Fibroblast of lung (primary cell): ENCODE results near the gene CDK1. TPM values are rescaled to one million over a fixed set of nuclear protein-coding genes. Genes with fewer than 3 reads are reported as not detected.

ENCODE experiments used
- DNase-seq, 2 donors: peaks; one replicate each; pipeline versions ENCODE4 v3.0.0 to v3.0.0-alpha.2; 2010; ENCODE audit warnings: low read depth in 2 of 2
- H2AFZ ChIP-seq: 2 replicates; pipeline ENCODE4 v1.5.1; 2012; ENCODE audit warnings: low read length, control low read depth, inconsistent platforms
- H3K27ac ChIP-seq: 2 replicates; pipeline ENCODE4 v1.5.1; 2011; ENCODE audit warnings: low read length, control low read depth; ENCODE audit not compliant: insufficient read depth
- H3K27me3 ChIP-seq: 2 replicates; pipeline ENCODE4 v1.5.1; 2011; ENCODE audit warnings: mild to moderate bottlenecking, low read length; ENCODE audit not compliant: control insufficient read depth, insufficient read depth
- H3K36me3 ChIP-seq: 2 replicates; pipeline ENCODE4 v1.5.1; 2011; ENCODE audit warnings: low read length; ENCODE audit not compliant: control insufficient read depth, insufficient read depth
- H3K4me1 ChIP-seq: 2 replicates; pipeline ENCODE4 v1.5.1; 2011; ENCODE audit warnings: low read length; ENCODE audit not compliant: control insufficient read depth, insufficient read depth; ENCODE audit errors: extremely low read depth
- H3K4me2 ChIP-seq: 2 replicates; pipeline ENCODE4 v1.5.1; 2011; ENCODE audit warnings: low read length, control low read depth; ENCODE audit not compliant: insufficient read depth; ENCODE audit errors: extremely low read depth
- H3K4me3 ChIP-seq, 4 experiments: fragments of 200-600 bp in 1 of 4; sonication (generic) in 1 of 4; replicated peaks in 1 of 4; 2 replicates each; pipeline ENCODE4 v1.5.1; 2011 to 2016; ENCODE audit warnings: low read length in 4 of 4, low read depth in 3 of 4, mild to moderate bottlenecking in 3 of 4, control low read depth in 2 of 4, inconsistent platforms in 1 of 4, mixed read lengths in 1 of 4; ENCODE audit not compliant: insufficient read depth in 1 of 4; ENCODE audit errors: control extremely low read depth in 1 of 4
- H3K79me2 ChIP-seq: 2 replicates; pipeline ENCODE4 v1.5.1; 2012; ENCODE audit warnings: mild to moderate bottlenecking, low read length, inconsistent platforms; ENCODE audit not compliant: control insufficient read depth, insufficient read depth
- H3K9ac ChIP-seq: 2 replicates; pipeline ENCODE4 v1.5.1; 2011; ENCODE audit warnings: mild to moderate bottlenecking, low read length, control low read depth; ENCODE audit not compliant: insufficient read depth
- H3K9me3 ChIP-seq: 2 replicates; pipeline ENCODE4 v1.5.1; 2012; ENCODE audit warnings: low read depth, low read length; ENCODE audit not compliant: control insufficient read depth, insufficient read depth
- H4K20me1 ChIP-seq: 2 replicates; pipeline ENCODE4 v1.5.1; 2011; ENCODE audit warnings: low read length; ENCODE audit not compliant: control insufficient read depth, insufficient read depth; ENCODE audit errors: extremely low read depth
- EZH2 ChIP-seq: IDR thresholded peaks from 2 replicates; pipeline ENCODE4 v1.5.1; 2012; ENCODE audit warnings: low read length, control low read depth, mild to moderate bottlenecking; ENCODE audit errors: missing control alignments
- polyA plus RNA-seq, 2 donors: library from polyadenylated mRNA; depleted of rRNA in 1 of 2; stranded (reverse) in 1 of 2; unstranded in 1 of 2; fragments of >200 nt; gene quantifications; 2 replicates each; pipeline ENCODE4 v1.2.1, GENCODE V29; 2011 to 2012; ENCODE audit warnings: missing spikeins in 1 of 2
- total RNA-seq: library from RNA; depleted of rRNA; stranded (reverse); fragments of >200 nt; gene quantifications from 2 replicates; pipeline ENCODE4 v1.2.1, GENCODE V29; 2014
- TF ChIP-seq, protein P1 (sequence below), 2 donors: IDR thresholded peaks in 1 of 2; conservative IDR thresholded peaks in 1 of 2; 1 replicate in 1 of 2; 2 replicates in 1 of 2; pipeline ENCODE4 v1.5.1; 2011 to 2012; ENCODE audit warnings: low read length in 2 of 2, control low read depth in 1 of 2, inconsistent platforms in 1 of 2, low read depth in 1 of 2, mild to moderate bottlenecking in 1 of 2

Gene CDK1
- total and polyA plus RNA-seq, 2 donors (not counting 1 experiment from before 2014, with no cell fraction given): 13.9 to 14.8 TPM

DNA sequence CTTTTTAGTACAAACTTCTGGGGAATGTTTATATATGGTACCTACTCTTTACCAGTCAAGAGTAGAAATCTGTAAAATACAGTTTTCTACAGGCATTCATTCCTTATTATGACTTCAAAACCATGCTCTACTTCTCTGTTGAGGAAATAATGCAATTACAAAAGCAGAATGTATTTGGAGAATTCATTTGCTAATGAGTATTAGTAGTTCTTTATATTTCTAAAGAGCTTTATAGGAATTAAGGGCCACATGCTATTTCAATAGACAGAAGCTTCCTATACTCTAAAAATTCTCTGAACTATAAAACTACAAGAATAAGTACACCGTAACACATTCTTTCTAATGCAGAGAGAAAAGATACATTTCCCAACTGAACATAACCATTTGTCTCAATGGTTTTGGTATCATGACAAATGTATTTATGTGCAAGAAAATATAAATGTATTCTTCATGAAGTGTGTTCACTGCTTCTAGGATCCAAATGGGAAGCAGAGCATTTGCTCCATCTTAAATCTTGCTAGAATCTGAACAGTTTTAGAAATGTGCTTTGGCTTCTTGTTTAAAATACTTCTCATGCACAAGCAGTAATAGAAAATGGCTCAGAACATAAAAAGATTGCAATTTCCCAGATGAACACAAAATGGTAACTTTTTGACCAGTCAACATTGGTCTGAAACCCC is 21.8 kb downstream of the CDK1 start:
- Histone ChIP-seq H3K4me1 (peaks cover 6% of the 10 kb centered on the region), H3K27me3 (no peaks in the 10 kb centered on the region), H3K27ac (no peak overlapping the region), H3K4me3 (no peak overlapping the region), H3K36me3 (no peaks in the 10 kb centered on the region), H3K9ac (no peak overlapping the region), H3K9me3 (no peaks in the 10 kb centered on the region), H2AFZ (no peak overlapping the region), H4K20me1 (no peaks in the 10 kb centered on the region), H3K4me2 (no peak overlapping the region), H3K79me2 (no peaks in the 10 kb centered on the region)
- DNase-seq: no peak
- TF ChIP-seq, protein P1, sequence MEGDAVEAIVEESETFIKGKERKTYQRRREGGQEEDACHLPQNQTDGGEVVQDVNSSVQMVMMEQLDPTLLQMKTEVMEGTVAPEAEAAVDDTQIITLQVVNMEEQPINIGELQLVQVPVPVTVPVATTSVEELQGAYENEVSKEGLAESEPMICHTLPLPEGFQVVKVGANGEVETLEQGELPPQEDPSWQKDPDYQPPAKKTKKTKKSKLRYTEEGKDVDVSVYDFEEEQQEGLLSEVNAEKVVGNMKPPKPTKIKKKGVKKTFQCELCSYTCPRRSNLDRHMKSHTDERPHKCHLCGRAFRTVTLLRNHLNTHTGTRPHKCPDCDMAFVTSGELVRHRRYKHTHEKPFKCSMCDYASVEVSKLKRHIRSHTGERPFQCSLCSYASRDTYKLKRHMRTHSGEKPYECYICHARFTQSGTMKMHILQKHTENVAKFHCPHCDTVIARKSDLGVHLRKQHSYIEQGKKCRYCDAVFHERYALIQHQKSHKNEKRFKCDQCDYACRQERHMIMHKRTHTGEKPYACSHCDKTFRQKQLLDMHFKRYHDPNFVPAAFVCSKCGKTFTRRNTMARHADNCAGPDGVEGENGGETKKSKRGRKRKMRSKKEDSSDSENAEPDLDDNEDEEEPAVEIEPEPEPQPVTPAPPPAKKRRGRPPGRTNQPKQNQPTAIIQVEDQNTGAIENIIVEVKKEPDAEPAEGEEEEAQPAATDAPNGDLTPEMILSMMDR (conservative IDR thresholded peaks at IDR 0.05 in 1 of 2, IDR thresholded peaks at IDR 0.05 in 1 of 2; ENCODE audit: low read depth in 1 of 2, low read length in 2 of 2): no peak
- TF ChIP-seq EZH2: no peak

GRCh38 chr10:60800918-60801317 is 22.6 kb downstream of the CDK1 start:
- no peak overlapping the region for H3K4me3 ChIP-seq
- no peaks in the 10 kb centered on the region for H3K9me3 ChIP-seq
- H3K9ac ChIP-seq: no peak overlapping the region

DNA sequence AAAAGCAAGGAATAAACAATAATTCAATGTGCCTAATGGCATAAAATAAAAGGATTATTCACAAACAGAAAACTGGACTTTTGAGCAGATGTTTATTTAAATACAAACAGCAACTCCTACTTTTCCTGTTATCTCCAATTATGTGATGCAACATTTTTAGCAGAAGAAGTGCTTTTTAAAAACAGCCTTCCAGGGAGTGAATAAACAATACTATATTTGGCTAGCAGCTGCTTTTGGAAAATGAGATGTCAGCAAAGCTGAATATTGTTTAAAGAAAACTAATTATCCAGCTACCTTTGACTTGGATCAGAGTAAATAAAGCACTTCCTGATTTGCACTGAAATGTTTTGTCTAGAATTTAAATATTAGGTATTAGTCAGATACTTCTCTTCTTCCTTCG is 23.2 kb downstream of the CDK1 start:
- no peak overlapping the region for H2AFZ ChIP-seq
- no peak overlapping the region for H3K9ac ChIP-seq
- H3K36me3 ChIP-seq: no peaks in the 10 kb centered on the region
- no peaks in the 10 kb centered on the region for H3K27me3 ChIP-seq
- H3K4me2 ChIP-seq: no peak overlapping the region
- no peak overlapping the region for H3K27ac ChIP-seq
- no peak for TF ChIP-seq EZH2
- TF ChIP-seq, protein P1 (conservative IDR thresholded peaks at IDR 0.05 in 1 of 2, IDR thresholded peaks at IDR 0.05 in 1 of 2; ENCODE audit: low read depth in 1 of 2, low read length in 2 of 2): no peak
- peaks cover 4% of the 10 kb centered on the region for H3K4me1 ChIP-seq
- no peaks in the 10 kb centered on the region for H3K9me3 ChIP-seq
- H4K20me1 ChIP-seq: no peaks in the 10 kb centered on the region
- H3K4me3 ChIP-seq: no peak overlapping the region
- DNase-seq: peak in 1 of 2 donors; percentile 83
- H3K79me2 ChIP-seq: no peaks in the 10 kb centered on the region

More at GRCh38 chr10:60800918-60801317, 22.6 kb downstream of the CDK1 start:
- Histone ChIP-seq H3K4me2 (no peak overlapping the region), H3K79me2 (no peaks in the 10 kb centered on the region), H4K20me1 (no peaks in the 10 kb centered on the region), H3K27ac (no peak overlapping the region), H3K36me3 (no peaks in the 10 kb centered on the region), H2AFZ (no peak overlapping the region), H3K4me1 (peaks cover 4% of the 10 kb centered on the region), H3K27me3 (no peaks in the 10 kb centered on the region)
- DNase-seq: no peak
- TF ChIP-seq, protein P1 (conservative IDR thresholded peaks at IDR 0.05 in 1 of 2, IDR thresholded peaks at IDR 0.05 in 1 of 2; ENCODE audit: low read depth in 1 of 2, low read length in 2 of 2): no peak
- TF ChIP-seq EZH2: no peak
